SK-N-SH treated with all-trans-retinoic acid at 6 μM for 48 hours (cell line): Measurements from ENCODE around the gene PGM1.

Source experiments
- ATAC-seq: fragments of 200-7000 bp; cut with Tn5 transposase; 3 replicates; pipeline ENCODE4 v1.9.1; 2020; ENCODE audit warnings: mild to moderate bottlenecking, moderate library complexity
- ARNTL ChIP-seq: fragments of 450-650 bp; formaldehyde crosslinking; IDR thresholded peaks from 2 replicates; pipeline ENCODE4 v1.5.0; 2020; ENCODE audit warnings: low read depth, mild to moderate bottlenecking, moderate library complexity, borderline replicate concordance
- CREB5 ChIP-seq: fragments of 250-450 bp; sonication (Bioruptor Pico); IDR thresholded peaks from 2 replicates; pipeline ENCODE4 v1.5.1; 2020; ENCODE audit warnings: low read depth, mild to moderate bottlenecking, moderate library complexity
- CSDC2 ChIP-seq: fragments of 250-450 bp; sonication (Bioruptor Pico); IDR thresholded peaks from 2 replicates; pipeline ENCODE4 v1.5.0; 2020; ENCODE audit warnings: mild to moderate bottlenecking, moderate library complexity
- CSRNP3 ChIP-seq: fragments of 250-450 bp; sonication (Bioruptor Pico); IDR thresholded peaks from 2 replicates; pipeline ENCODE4 v1.5.1; 2021; ENCODE audit warnings: mild to moderate bottlenecking, moderate library complexity
- ESRRG ChIP-seq: fragments of 250-450 bp; sonication (Bioruptor Pico); IDR thresholded peaks from 2 replicates; pipeline ENCODE4 v1.6.1; 2021; ENCODE audit warnings: mild to moderate bottlenecking
- PATZ1 ChIP-seq: fragments of 250-450 bp; sonication (Bioruptor Pico); IDR thresholded peaks from 2 replicates; pipeline ENCODE4 v1.8.0; 2020; ENCODE audit warnings: mild to moderate bottlenecking, moderate library complexity, borderline replicate concordance
- POU6F1 ChIP-seq: fragments of 250-450 bp; sonication (Bioruptor Pico); IDR thresholded peaks from 2 replicates; pipeline ENCODE4 v1.8.0; 2021; ENCODE audit warnings: low read depth, mild to moderate bottlenecking, moderate library complexity, borderline replicate concordance
- PPARA ChIP-seq: fragments of 250-450 bp; sonication (Bioruptor Pico); IDR thresholded peaks from 2 replicates; pipeline ENCODE4 v1.5.0; 2020; ENCODE audit warnings: mild to moderate bottlenecking, borderline replicate concordance
- RARB ChIP-seq: fragments of 250-450 bp; sonication (Bioruptor Pico); IDR thresholded peaks from 2 replicates; pipeline ENCODE4 v1.8.0; 2021; ENCODE audit warnings: mild to moderate bottlenecking, moderate library complexity
- SNAI2 ChIP-seq: fragments of 250-450 bp; sonication (Bioruptor Pico); IDR thresholded peaks from 2 replicates; pipeline ENCODE4 v1.5.0; 2020; ENCODE audit warnings: mild to moderate bottlenecking, moderate library complexity
- TCF4 ChIP-seq: fragments of 250-450 bp; sonication (Bioruptor Pico); IDR thresholded peaks from 2 replicates; pipeline ENCODE4 v1.8.0; 2021; ENCODE audit warnings: mild to moderate bottlenecking, moderate library complexity, borderline replicate concordance
- TOX ChIP-seq: fragments of 250-450 bp; sonication (Bioruptor Pico); IDR thresholded peaks from 2 replicates; pipeline ENCODE4 v1.8.0; 2021; ENCODE audit warnings: mild to moderate bottlenecking, moderate library complexity, borderline replicate concordance
- TSHZ2 ChIP-seq: fragments of 250-450 bp; sonication (Bioruptor Pico); IDR thresholded peaks from 2 replicates; pipeline ENCODE4 v1.5.0; 2020; ENCODE audit warnings: mild to moderate bottlenecking, moderate library complexity
- ZC3H10 ChIP-seq: fragments of 250-450 bp; sonication (Bioruptor Pico); IDR thresholded peaks from 2 replicates; pipeline ENCODE4 v1.5.1; 2021; ENCODE audit warnings: mild to moderate bottlenecking, moderate library complexity
- ZNF565 ChIP-seq: fragments of 450-650 bp; formaldehyde crosslinking; conservative IDR thresholded peaks from 2 replicates; pipeline ENCODE4 v1.5.0; 2020; ENCODE audit warnings: low read depth, mild to moderate bottlenecking, moderate library complexity
- ZNF70 ChIP-seq: fragments of 450-650 bp; formaldehyde crosslinking; IDR thresholded peaks from 2 replicates; pipeline ENCODE4 v1.5.0; 2020; ENCODE audit warnings: mild to moderate bottlenecking, moderate library complexity
- ZNF8 ChIP-seq: fragments of 450-650 bp; formaldehyde crosslinking; IDR thresholded peaks from 2 replicates; pipeline ENCODE4 v1.5.0; 2020; ENCODE audit warnings: mild to moderate bottlenecking, moderate library complexity

The PGM1 gene

GRCh38 chr1:63671514-63671913 is 78.3 kb downstream of the PGM1 start (continued):
- TF ChIP-seq TOX (CRISPR knock-in tag), result no peak

GRCh38 chr1:63674238-63674864 is 81.1 kb downstream of the PGM1 start:
- TF ChIP-seq TSHZ2 (CRISPR knock-in tag), result 0 out of 2 replicates have a peak, but pooled peaks have one; percentile 44
- TF ChIP-seq ZC3H10 (CRISPR knock-in tag), result no peak
- TF ChIP-seq, all 23 proteins: peak for 1
- peak; percentile 97 for ATAC-seq

- ATAC-seq, result no peak; the same call in 2 of the 3 replicates
These were observed 81.7 kb downstream of the PGM1 start for GRCh38 chr1:63674865-63675419.

More at GRCh38 chr1:63674865-63675419, 81.7 kb downstream of the PGM1 start:
- no peak for TF ChIP-seq PPARA
- TF ChIP-seq CSDC2 (CRISPR knock-in tag), result no peak
- no peak for TF ChIP-seq ZC3H10 (CRISPR knock-in tag)
- no peak for TF ChIP-seq ARNTL
- TF ChIP-seq ZNF8 (CRISPR knock-in tag), result no peak
- TF ChIP-seq ESRRG, result no peak
- TF ChIP-seq CREB5 (CRISPR knock-in tag), result no peak
- no peak for TF ChIP-seq TSHZ2 (CRISPR knock-in tag)
- TF ChIP-seq CSRNP3, result no peak
- no peak for TF ChIP-seq PATZ1 (CRISPR knock-in tag)
- no peak for TF ChIP-seq ZNF70 (CRISPR knock-in tag)
- no peak for TF ChIP-seq SNAI2 (CRISPR knock-in tag)
- TF ChIP-seq TCF4, result no peak
- no peak for TF ChIP-seq ZNF565 (CRISPR knock-in tag)
- TF ChIP-seq POU6F1, result no peak
- no peak for TF ChIP-seq RARB (CRISPR knock-in tag)
- TF ChIP-seq, all 23 proteins: peak for 0
